ENCODE results near the gene PATL2.
"Not testable (repeated sequence)": the region's sequence is repeated elsewhere in the genome, so short reads cannot be mapped to it uniquely, and the experiment has no call there.

The PATL2 gene

DNA sequence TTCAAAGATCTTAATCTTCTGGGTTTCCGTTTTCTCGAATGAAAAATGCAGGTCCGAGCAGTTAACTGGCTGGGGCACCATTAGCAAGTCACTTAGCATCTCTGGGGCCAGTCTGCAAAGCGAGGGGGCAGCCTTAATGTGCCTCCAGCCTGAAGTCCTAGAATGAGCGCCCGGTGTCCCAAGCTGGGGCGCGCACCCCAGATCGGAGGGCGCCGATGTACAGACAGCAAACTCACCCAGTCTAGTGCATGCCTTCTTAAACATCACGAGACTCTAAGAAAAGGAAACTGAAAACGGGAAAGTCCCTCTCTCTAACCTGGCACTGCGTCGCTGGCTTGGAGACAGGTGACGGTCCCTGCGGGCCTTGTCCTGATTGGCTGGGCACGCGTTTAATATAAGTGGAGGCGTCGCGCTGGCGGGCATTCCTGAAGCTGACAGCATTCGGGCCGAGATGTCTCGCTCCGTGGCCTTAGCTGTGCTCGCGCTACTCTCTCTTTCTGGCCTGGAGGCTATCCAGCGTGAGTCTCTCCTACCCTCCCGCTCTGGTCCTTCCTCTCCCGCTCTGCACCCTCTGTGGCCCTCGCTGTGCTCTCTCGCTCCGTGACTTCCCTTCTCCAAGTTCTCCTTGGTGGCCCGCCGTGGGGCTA, at the start of gene PATL2, which contains the start of gene B2M:
Gene PATL2, minus strand, starts transcription at position 228 of the 647 bp plus-strand sequence. CDS start 34,833 bp downstream, outside the sequence.
Gene B2M, plus strand, starts transcription at position 422 of the 647 bp plus-strand sequence. Its CDS starts 30 bp downstream, at position 452.
- peak; percentile 92 for DNase-seq

GRCh38 chr15:44753345-44753744, 42.2 kb upstream of the PATL2 start:
- DNase-seq: no peak

GRCh38 chr15:44743454-44743853, 32.3 kb upstream of the PATL2 start:
- DNase-seq: not testable (repeated sequence)

GRCh38 chr15:44739222-44739847, 28.2 kb upstream of the PATL2 start:
- not testable (repeated sequence) for DNase-seq

DNA sequence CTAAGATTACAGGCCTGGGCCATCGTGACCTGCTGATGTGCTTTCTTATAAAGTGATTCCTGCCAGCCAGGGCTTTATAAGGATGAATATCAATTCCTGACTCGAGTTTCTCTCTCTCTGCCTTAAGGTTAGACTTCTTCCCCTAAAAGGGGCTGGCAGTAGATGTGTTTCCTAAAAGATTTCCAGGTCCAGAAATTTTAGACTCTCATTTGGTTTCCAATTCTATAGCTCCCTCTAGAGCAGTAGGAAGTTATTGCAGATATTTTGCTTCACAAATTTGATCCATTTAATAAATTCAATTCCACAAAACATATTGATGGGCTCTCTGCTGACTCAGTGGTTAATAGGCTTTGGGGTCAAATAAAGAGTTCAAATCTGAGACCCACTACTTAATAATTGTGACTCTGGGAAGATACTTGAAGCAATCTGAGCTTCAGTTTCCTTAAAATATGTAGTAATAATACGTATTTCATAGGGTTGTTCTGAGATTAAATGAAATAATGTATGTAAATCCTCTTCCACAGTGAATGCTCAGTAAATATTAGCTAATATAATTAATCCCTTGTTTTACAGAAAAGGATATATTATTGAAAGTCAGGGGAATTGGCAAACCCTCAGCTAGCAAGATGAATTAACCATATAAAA, 27.3 kb upstream of the PATL2 start:
- DNase-seq: no peak

GRCh38 chr15:44736181-44736765, 25.1 kb upstream of the PATL2 start, which contains the start of gene TRIM69:
TRIM69 (plus strand) TSS chr15:44736528; CDS start chr15:44736705, 177 bp downstream.
- DNase-seq: no peak

- DNase-seq: no peak
These were observed 24.5 kb upstream of the PATL2 start for GRCh38 chr15:44735482-44736180.

GRCh38 chr15:44734839-44735481, 23.8 kb upstream of the PATL2 start:
- DNase-seq: no peak

- no peak for DNase-seq
These were observed 18.4 kb upstream of the PATL2 start for GRCh38 chr15:44729408-44730127.

GRCh38 chr15:44728576-44729407, 17.7 kb upstream of the PATL2 start:
- DNase-seq: peak; percentile 93

DNA sequence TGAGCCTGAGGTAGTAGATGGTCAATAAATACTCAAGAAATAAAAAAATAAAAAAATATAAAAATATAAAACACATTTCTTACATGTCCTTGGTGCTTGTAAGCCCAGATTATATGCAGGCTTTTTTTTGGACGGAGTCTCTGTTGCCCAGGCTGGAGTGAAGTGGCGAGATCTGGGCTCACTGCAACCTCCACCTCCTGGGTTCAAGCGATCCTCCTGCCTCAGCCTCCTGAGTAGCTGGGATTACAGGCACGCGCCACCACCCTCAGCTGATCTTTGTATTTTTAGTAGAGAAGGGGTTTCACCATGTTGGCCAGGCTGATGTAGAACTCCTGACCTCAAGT, 17.1 kb upstream of the PATL2 start:
- DNase-seq: not testable (repeated sequence)

DNA sequence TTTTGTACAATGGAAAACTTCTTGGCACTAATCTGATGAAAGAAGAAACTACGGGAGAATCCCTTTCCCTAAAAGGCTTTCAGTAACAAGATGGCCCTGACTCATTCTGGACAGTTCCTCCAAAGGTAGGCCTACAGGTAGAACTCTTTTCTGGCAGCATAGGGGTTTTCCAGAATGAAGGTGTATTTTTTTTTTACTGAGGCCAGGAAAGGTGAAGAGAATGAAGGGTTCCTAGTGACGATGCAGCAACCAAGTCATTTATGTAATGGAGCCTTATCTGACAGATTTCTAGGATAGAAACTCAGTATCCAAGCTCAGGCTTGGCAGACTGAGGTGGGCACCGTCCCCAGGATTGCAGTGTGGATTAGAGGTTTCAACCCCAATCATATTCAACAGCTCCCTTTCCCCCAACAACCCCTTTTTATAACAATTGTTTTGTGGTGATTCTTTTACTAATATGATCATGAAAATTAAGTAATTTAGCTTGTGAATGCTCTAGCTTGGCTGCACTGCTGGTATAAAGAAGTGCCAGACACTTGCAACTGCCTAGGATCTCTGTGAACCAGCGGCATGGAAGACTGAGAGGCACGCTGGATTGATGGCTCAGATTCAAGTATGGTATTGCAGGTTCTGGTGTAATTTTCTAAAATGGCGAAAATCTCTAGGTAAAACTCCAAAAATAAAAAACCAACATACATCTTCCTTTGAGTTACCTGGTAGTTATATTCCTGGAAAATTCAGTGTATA, 16.5 kb upstream of the PATL2 start:
- DNase-seq: no peak

GRCh38 chr15:44726568-44727484, 15.7 kb upstream of the PATL2 start:
- no peak for DNase-seq

DNA sequence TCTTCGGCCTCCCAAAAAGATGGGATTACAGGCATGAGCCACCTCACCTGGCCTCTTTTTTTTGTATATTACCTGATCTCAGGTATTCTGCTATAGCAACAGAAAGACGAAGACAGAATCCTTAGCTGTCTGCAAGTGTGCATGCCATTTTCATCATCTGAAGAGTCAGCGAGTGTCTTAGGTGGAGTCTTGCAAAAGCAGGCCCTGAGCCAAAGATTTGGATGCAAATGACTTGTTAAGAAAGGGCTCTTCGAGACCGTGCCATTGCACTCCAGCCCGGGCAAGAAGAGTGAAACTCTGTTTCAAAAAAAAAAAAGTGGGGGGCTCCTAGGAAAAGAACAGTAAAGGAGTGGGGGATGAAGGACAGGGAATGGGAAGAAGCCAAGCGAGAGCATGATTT, 15.0 kb upstream of the PATL2 start:
- no peak for DNase-seq

GRCh38 chr15:44722011-44722410, 10.9 kb upstream of the PATL2 start:
- DNase-seq: no peak

DNA sequence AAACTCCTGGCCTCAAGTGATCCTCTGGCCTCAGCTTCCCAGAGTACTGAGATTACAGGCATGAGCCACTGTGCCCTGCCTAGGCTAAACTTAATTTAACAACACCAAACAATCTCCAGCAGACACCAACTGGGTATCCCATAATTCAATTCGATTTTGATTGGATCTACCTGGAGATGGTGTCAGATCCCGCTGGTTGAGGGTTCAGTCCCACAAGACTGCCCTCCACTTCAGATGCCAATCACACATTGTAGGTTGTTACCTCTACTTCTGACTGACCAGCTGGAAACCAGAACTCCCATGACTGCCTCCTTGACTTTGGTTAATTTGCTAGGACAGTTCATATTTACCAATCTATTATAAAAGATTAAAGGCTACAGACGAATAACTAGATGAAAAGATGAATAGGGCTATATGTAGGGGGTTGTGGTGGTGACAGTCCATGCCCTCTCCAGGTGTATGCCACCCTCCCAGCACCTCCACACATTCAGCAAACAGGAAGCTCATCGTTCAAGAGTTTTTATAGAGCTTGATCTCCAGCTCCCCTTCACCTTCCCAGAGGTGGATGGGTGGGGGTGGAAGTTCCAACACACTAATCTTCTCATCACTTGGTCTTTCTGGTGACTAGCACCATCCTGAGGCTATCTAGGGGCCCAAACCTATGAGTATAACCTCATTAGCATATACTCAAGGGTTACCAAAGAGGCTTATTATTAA, 9.5 kb upstream of the PATL2 start:
- DNase-seq: no peak

- DNase-seq: not testable (repeated sequence)
These were observed 8.9 kb upstream of the PATL2 start for GRCh38 chr15:44720000-44720435.

Measured in DMS 273 treated with DMSO at 0.1 percent for 48 hours (cell line).